GM23338 (cell line): ENCODE data around the gene DDX54. TPM values are rescaled to one million over a fixed set of nuclear protein-coding genes. Genes with fewer than 3 reads are reported as not detected.

Experiments
- microRNA-seq: library from miRNA; unstranded; fragments of <30 nt; microRNA quantifications from one replicate; pipeline ENCODE4, GENCODE V29; 2017
- polyA plus RNA-seq: library from polyadenylated mRNA; unstranded; fragments of >200 nt; fragmentation: Nextera tagmentation; extraction: Ambion mirVana; gene quantifications from 2 replicates; pipeline ENCODE4 v1.2.1, GENCODE V29; 2016
- small RNA-seq: library from RNA; depleted of rRNA; stranded (forward); fragments of <200 nt; gene quantifications from one replicate; pipeline ENCODE3, GENCODE V24; 2014; ENCODE audit warnings: low replicate concordance
- total RNA-seq: library from RNA; depleted of rRNA; stranded (reverse); fragments of >200 nt; shearing (Covaris generic); gene quantifications from 2 replicates; pipeline ENCODE4 v1.2.3, GENCODE V29; 2014; rRNA removed

DDX54 gene
- total and polyA plus RNA-seq, 2 experiments from 2014 or later: 84.1 to 89.4 TPM

Small RNA genes lying within 50 kb of the gene (microRNA-seq; reads per million reads assigned to microRNA genes)
- gene MIR7106: not detected

Small RNA genes lying within 50 kb of the gene (small RNA-seq; reads per million reads assigned to genes)
- gene MIR7106 (not detected), gene RF00019 (not detected)

Other genes with a start within 250 kb of the DDX54 start
- gene OAS3, start 247.0 kb downstream of the DDX54 start, total RNA-seq: 1.4 and 2.6 TPM in 2 replicates
- 0.21 and 0.27 TPM in 2 replicates for gene OAS3, start 247.0 kb downstream of the DDX54 start, polyA plus RNA-seq
- not detected in 2 replicates for gene OAS2, start 207.0 kb downstream of the DDX54 start, total RNA-seq
- gene OAS2, start 207.0 kb downstream of the DDX54 start, polyA plus RNA-seq: 0.10 TPM in 2 replicates
- gene DTX1, start 128.7 kb downstream of the DDX54 start, total RNA-seq: 4.7 and 9.0 TPM in 2 replicates
- 1.6 and 1.8 TPM in 2 replicates for gene DTX1, start 128.7 kb downstream of the DDX54 start, polyA plus RNA-seq
- gene RASAL1, start 49.7 kb downstream of the DDX54 start, total RNA-seq: 5.4 and 8.2 TPM in 2 replicates
- 2.6 and 2.7 TPM in 2 replicates for gene RASAL1, start 49.7 kb downstream of the DDX54 start, polyA plus RNA-seq
- gene CFAP73, start 35.8 kb downstream of the DDX54 start, total RNA-seq: 0.59 TPM in 1 of 2 replicates, not detected in the other
- gene CFAP73, start 35.8 kb downstream of the DDX54 start, polyA plus RNA-seq: 0.50 and 0.54 TPM in 2 replicates
- gene RITA1, start 243 bp upstream of the DDX54 start, total RNA-seq: 33.0 and 40.4 TPM in 2 replicates
- 20.0 and 21.4 TPM in 2 replicates for gene RITA1, start 243 bp upstream of the DDX54 start, polyA plus RNA-seq
- gene TPCN1, start 36.0 kb upstream of the DDX54 start, total RNA-seq: 12.2 and 14.4 TPM in 2 replicates
- gene TPCN1, start 36.0 kb upstream of the DDX54 start, polyA plus RNA-seq: 11.2 and 16.2 TPM in 2 replicates
- gene SLC8B1, start 149.6 kb upstream of the DDX54 start, total RNA-seq: 8.9 and 13.4 TPM in 2 replicates
- gene SLC8B1, start 149.6 kb upstream of the DDX54 start, polyA plus RNA-seq: 5.3 and 6.0 TPM in 2 replicates
- 37.0 and 37.1 TPM in 2 replicates for gene PLBD2, start 173.1 kb upstream of the DDX54 start, total RNA-seq
- 10.2 and 10.4 TPM in 2 replicates for gene PLBD2, start 173.1 kb upstream of the DDX54 start, polyA plus RNA-seq
- not detected in 2 replicates for gene SDS, start 218.4 kb upstream of the DDX54 start, total RNA-seq
- gene SDS, start 218.4 kb upstream of the DDX54 start, polyA plus RNA-seq: 0.57 TPM in 1 of 2 replicates, not detected in the other
- gene SDSL, start 236.9 kb upstream of the DDX54 start, total RNA-seq: not detected in 2 replicates
- 0.45 TPM in 1 of 2 replicates, not detected in the other for gene SDSL, start 236.9 kb upstream of the DDX54 start, polyA plus RNA-seq